ENCODE measurements around the gene ZBED4. TPM values are rescaled to one million over a fixed set of nuclear protein-coding genes. Genes with fewer than 3 reads are reported as not detected.

The ZBED4 gene
- total RNA-seq, 4 donors from 2014 or later, result 10.0 to 21.6 (median 11.4) TPM

DNA sequence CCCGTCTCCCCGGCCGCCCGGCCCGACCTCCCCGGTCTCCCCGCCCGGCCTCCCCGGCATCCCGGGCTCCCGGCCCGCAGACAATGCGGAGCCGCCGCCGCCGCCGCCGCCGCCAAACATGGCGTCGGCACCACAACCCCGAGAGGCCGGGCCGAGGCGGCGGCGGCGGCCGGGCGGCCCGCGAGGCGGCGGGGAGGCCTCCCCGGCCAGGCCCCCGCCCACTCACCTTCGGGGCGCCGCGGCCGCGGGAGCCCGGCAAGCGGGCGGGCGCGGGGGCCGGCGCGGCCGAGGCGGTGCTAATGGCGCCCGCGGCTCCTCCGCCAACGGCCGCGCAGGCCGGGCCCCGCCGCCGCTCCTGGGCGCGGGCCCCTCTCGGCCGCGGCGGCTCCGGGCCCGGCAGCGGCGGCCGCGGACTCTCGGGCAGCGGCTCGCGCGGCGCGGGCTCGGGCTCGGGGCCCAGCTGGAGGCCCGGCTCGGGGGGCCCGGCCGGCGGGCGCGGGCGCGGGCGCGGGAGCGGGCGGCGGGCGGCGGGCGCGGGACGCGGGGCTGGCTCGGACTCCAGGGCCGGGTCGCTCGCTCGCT lies 26.3 kb upstream of the ZBED4 start:
- TF ChIP-seq, protein P1, sequence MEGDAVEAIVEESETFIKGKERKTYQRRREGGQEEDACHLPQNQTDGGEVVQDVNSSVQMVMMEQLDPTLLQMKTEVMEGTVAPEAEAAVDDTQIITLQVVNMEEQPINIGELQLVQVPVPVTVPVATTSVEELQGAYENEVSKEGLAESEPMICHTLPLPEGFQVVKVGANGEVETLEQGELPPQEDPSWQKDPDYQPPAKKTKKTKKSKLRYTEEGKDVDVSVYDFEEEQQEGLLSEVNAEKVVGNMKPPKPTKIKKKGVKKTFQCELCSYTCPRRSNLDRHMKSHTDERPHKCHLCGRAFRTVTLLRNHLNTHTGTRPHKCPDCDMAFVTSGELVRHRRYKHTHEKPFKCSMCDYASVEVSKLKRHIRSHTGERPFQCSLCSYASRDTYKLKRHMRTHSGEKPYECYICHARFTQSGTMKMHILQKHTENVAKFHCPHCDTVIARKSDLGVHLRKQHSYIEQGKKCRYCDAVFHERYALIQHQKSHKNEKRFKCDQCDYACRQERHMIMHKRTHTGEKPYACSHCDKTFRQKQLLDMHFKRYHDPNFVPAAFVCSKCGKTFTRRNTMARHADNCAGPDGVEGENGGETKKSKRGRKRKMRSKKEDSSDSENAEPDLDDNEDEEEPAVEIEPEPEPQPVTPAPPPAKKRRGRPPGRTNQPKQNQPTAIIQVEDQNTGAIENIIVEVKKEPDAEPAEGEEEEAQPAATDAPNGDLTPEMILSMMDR (IDR thresholded peaks at IDR 0.05), result no peak
- ATAC-seq (ENCODE audit: low FRiP score) (peak; percentile 29), DNase-seq (ENCODE audit: low spot score) (no peak)

DNA sequence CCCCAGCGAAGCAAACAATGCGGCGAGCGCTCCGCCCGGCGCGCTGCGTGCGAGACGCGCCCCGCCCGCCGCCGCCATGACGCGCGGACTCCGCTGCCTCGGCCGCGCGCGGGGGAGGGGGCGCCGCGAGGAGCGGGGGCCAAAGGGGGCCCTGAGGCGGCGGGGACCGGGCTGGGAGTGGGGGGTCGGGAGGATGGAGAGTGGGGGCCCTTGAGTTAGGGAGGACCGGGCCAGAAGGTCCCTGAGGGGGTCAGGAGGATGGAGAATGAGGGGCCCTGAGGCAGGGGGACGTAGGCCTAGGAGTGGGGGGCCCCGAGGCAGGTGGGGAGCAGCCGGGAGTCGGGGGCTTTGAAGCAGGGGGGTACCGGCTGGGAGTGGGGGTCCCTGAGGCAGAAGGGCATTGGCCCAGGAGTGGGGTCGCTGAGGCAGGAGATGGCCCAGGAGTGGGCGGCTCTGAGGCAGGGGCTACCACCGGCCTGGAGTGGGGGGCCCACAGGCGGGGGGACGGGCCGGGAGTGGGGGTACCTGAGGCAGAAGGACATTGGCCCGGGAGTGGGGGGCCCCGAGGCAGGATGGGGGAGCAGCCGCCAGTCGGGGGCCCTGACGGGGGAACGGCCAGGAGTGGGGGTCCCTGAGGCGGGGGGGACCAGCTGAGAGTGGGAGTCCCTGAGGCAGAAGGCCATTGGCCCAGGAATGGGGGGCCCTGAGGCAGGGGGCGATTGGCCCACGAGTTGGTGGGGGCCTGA lies 25.6 kb upstream of the ZBED4 start, which contains the start of gene BRD1:
Gene BRD1, minus strand, starts transcription at position 21 of the 746 bp plus-strand sequence. CDS start 3,556 bp downstream, outside the sequence.
- TF ChIP-seq, protein P1 (IDR thresholded peaks at IDR 0.05), result no peak
- ATAC-seq (ENCODE audit: low FRiP score), result peak; percentile 60
- DNase-seq (ENCODE audit: low spot score), result no peak

- ATAC-seq (ENCODE audit: low FRiP score) (no peak), DNase-seq (ENCODE audit: low spot score) (no peak)
- TF ChIP-seq, protein P1 (IDR thresholded peaks at IDR 0.05), result no peak
Observed at GRCh38 chr22:49828599-49828965, 25.1 kb upstream of the ZBED4 start.

- no peak for ATAC-seq (ENCODE audit: low FRiP score)
- DNase-seq (ENCODE audit: low spot score), result no peak
- TF ChIP-seq, protein P1 (IDR thresholded peaks at IDR 0.05), result no peak
Observed at GRCh38 chr22:49829044-49829853, 24.4 kb upstream of the ZBED4 start.

DNA sequence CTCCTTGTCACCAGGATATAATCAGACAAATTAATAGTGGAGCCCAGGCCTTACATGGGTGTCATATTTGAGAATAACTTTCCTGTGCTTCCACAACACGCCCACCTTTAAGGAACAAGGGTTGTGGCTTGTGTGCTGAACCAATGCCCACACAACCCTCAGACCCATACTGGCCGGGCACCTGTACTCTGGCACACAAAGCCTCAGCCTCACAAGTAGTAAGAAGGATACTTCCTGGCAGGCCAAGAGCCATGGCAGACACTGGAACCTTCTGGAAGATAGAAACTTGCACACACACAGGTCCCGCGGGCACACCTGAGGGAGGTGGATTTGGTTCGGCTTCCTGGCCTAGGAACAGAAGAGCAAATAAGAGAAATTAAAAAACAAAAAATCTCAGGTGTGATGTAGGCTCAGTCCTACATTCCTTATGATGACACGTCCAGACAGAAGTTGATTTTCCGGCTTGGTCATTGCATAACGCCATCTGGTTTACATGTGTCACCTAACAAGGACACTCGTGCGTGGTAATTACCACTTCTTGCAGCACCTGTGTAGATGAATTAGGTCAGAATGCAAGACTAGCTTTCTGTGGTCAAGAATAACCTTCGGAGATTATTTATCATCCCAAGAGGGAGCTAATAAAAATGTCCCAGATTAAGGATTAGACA lies 20.2 kb upstream of the ZBED4 start:
- TF ChIP-seq, protein P1 (IDR thresholded peaks at IDR 0.05), result no peak
- DNase-seq (ENCODE audit: low spot score) (no peak), ATAC-seq (ENCODE audit: low FRiP score) (no peak)

GRCh38 chr22:49838771-49839717 lies 14.6 kb upstream of the ZBED4 start:
- ATAC-seq (ENCODE audit: low FRiP score) (peak; percentile 71), DNase-seq (ENCODE audit: low spot score) (no peak)
- TF ChIP-seq, protein P1 (IDR thresholded peaks at IDR 0.05), result no peak
